H1 (cell line): ENCODE results near the gene CFAP54. TPM values are rescaled to one million over a fixed set of nuclear protein-coding genes. Genes with fewer than 3 reads are reported as not detected.

Experiments used
- CTCF ChIA-PET: fragments of 300-600 bp; sonication (Branson Sonifier 250); formaldehyde crosslinking; loops from one replicate; lab custom pipeline; 2021; ENCODE audit not compliant: partially characterized antibody; lab: Charles Lee
- POLR2A ChIA-PET: fragments of 300-600 bp; sonication (Branson Sonifier 250); formaldehyde crosslinking; loops from one replicate; lab custom pipeline; 2021; ENCODE audit warnings: inconsistent platforms; ENCODE audit not compliant: partially characterized antibody; lab: Charles Lee
- DNase-seq, 2 experiments: peaks; one replicate each; pipeline versions ENCODE4 v3.0.0 to v3.0.0-alpha.2; 2010 to 2022; ENCODE audit warnings: low spot score in 2 of 2, low read depth in 1 of 2, mixed read lengths in 1 of 2
- FAIRE-seq: peaks from 2 replicates; lab custom pipeline; 2011; peaks lifted over from hg19 to GRCh38; lab: Jason Lieb, UNC
- H2AFZ ChIP-seq: 2 replicates; pipeline ENCODE4 v1.8.1; 2012; ENCODE audit warnings: low read length, inconsistent platforms
- H2AK5ac ChIP-seq: 2 replicates; pipeline ENCODE4 v1.6.1; 2013; ENCODE audit warnings: low read depth, low read length
- H2BK120ac ChIP-seq: replicated peaks from 2 replicates; pipeline ENCODE3; 2013; ENCODE audit warnings: low read depth, low read length, inconsistent platforms
- H2BK12ac ChIP-seq: 2 replicates; pipeline ENCODE4 v1.6.1; 2013; ENCODE audit warnings: low read depth, low read length
- H2BK15ac ChIP-seq: 2 replicates; pipeline ENCODE4 v1.6.1; 2013; ENCODE audit warnings: low read length
- H2BK20ac ChIP-seq: 2 replicates; pipeline ENCODE4 v1.6.1; 2013; ENCODE audit warnings: low read length
- H2BK5ac ChIP-seq: 2 replicates; pipeline ENCODE4 v1.6.1; 2013; ENCODE audit warnings: low read depth, low read length
- H3K14ac ChIP-seq: 2 replicates; pipeline ENCODE4 v1.6.1; 2013; ENCODE audit warnings: inconsistent platforms; ENCODE audit not compliant: insufficient read length
- H3K18ac ChIP-seq: 2 replicates; pipeline ENCODE4 v1.6.1; 2013; ENCODE audit warnings: low read length; ENCODE audit errors: extremely low read depth
- H3K23ac ChIP-seq: 2 replicates; pipeline ENCODE4 v1.6.1; 2013; ENCODE audit warnings: inconsistent platforms; ENCODE audit not compliant: insufficient read length
- H3K23me2 ChIP-seq: 2 replicates; pipeline ENCODE4 v1.6.1; 2013; ENCODE audit warnings: low read depth, low read length
- H3K27ac ChIP-seq: 2 replicates; pipeline ENCODE4 v1.6.1; 2011; ENCODE audit warnings: low read depth, low read length, inconsistent platforms
- H3K27me3 ChIP-seq, 4 experiments: replicated peaks in 1 of 4; 1 replicate in 1 of 4; 2 replicates in 3 of 4; pipeline versions ENCODE4 v1.6.1 to v1.8.1; 2011 to 2013; ENCODE audit warnings: low read length in 3 of 4, mild to moderate bottlenecking in 3 of 4, inconsistent platforms in 2 of 4, mixed read lengths in 2 of 4, moderate library complexity in 1 of 4; ENCODE audit not compliant: control insufficient read depth in 3 of 4, insufficient read depth in 3 of 4; ENCODE audit errors: extremely low read depth in 1 of 4
- H3K36me3 ChIP-seq, 4 experiments: 2 replicates each; pipeline versions ENCODE4 v1.6.1 to v1.8.1; 2011 to 2013; ENCODE audit warnings: mild to moderate bottlenecking in 4 of 4, low read length in 3 of 4, moderate library complexity in 2 of 4, control low read depth in 1 of 4, inconsistent platforms in 1 of 4; ENCODE audit not compliant: insufficient read depth in 4 of 4, control insufficient read depth in 2 of 4
- H3K4ac ChIP-seq: replicated peaks from 2 replicates; pipeline ENCODE3; 2013; ENCODE audit warnings: low read length, low read depth, mixed read lengths, inconsistent platforms; ENCODE audit not compliant: insufficient read length
- H3K4me1 ChIP-seq, 4 experiments: replicated peaks in 1 of 4; 1 replicate in 1 of 4; 2 replicates in 3 of 4; pipeline versions ENCODE4 v1.6.1 to v1.8.1; 2011 to 2013; ENCODE audit warnings: low read length in 3 of 4, inconsistent platforms in 2 of 4, mixed read lengths in 1 of 4; ENCODE audit not compliant: insufficient read depth in 4 of 4, control insufficient read depth in 3 of 4
- H3K4me2 ChIP-seq, 2 experiments: 2 replicates each; pipeline versions ENCODE4 v1.6.1 to v1.8.1; 2011 to 2013; ENCODE audit warnings: low read depth in 2 of 2, low read length in 2 of 2, control low read depth in 1 of 2, inconsistent platforms in 1 of 2, mild to moderate bottlenecking in 1 of 2; ENCODE audit not compliant: insufficient read depth in 1 of 2
- H3K4me3 ChIP-seq, 4 experiments: fragments of 200-600, 300-600 bp in 1 of 4; sonication (generic), shearing (Covaris generic), sonication (Bioruptor Twin) in 1 of 4; 2 replicates each; pipeline versions ENCODE4 v1.5.1 to v1.8.1; 2011 to 2016; ENCODE audit warnings: low read length in 4 of 4, low read depth in 3 of 4, control low read depth in 2 of 4, inconsistent platforms in 2 of 4, mild to moderate bottlenecking in 2 of 4, mixed read lengths in 1 of 4, moderate library complexity in 1 of 4; ENCODE audit not compliant: insufficient read depth in 2 of 4; ENCODE audit errors: extremely low read depth in 1 of 4
- H3K56ac ChIP-seq: replicated peaks from 2 replicates; pipeline ENCODE3; 2013; ENCODE audit warnings: low read depth, mild to moderate bottlenecking, mixed read lengths, low read length, inconsistent platforms; ENCODE audit not compliant: insufficient read length
- H3K79me1 ChIP-seq: 2 replicates; pipeline ENCODE4 v1.6.1; 2013; ENCODE audit warnings: low read depth, low read length, control low read depth
- H3K79me2 ChIP-seq, 2 experiments: 2 replicates each; pipeline versions ENCODE4 v1.6.1 to v1.8.1; 2012 to 2013; ENCODE audit warnings: low read length in 2 of 2, mild to moderate bottlenecking in 2 of 2, inconsistent platforms in 1 of 2; ENCODE audit not compliant: insufficient read depth in 2 of 2, control insufficient read depth in 1 of 2
- H3K9ac ChIP-seq, 4 experiments: replicated peaks in 1 of 4; 1 replicate in 1 of 4; 2 replicates in 3 of 4; pipeline versions ENCODE4 v1.6.1 to v1.8.1; 2011 to 2013; ENCODE audit warnings: low read depth in 3 of 4, low read length in 3 of 4, control low read depth in 2 of 4, mild to moderate bottlenecking in 2 of 4, moderate library complexity in 2 of 4, inconsistent platforms in 1 of 4; ENCODE audit errors: extremely low read depth in 1 of 4
- H3K9me3 ChIP-seq, 2 experiments: 2 replicates each; pipeline versions ENCODE4 v1.6.1 to v1.8.1; 2012 to 2013; ENCODE audit warnings: mild to moderate bottlenecking in 2 of 2, moderate library complexity in 2 of 2, control low read depth in 1 of 2, inconsistent platforms in 1 of 2, low read depth in 1 of 2, low read length in 1 of 2, mixed read lengths in 1 of 2; ENCODE audit not compliant: insufficient read depth in 2 of 2
- H4K20me1 ChIP-seq, 2 experiments: replicated peaks in 1 of 2; 2 replicates each; pipeline versions ENCODE3 to v1.8.1; 2011 to 2013; ENCODE audit warnings: inconsistent platforms in 2 of 2, low read length in 2 of 2, mild to moderate bottlenecking in 1 of 2; ENCODE audit not compliant: insufficient read depth in 2 of 2, control insufficient read depth in 1 of 2
- H4K5ac ChIP-seq: 2 replicates; pipeline ENCODE4 v1.6.1; 2013; ENCODE audit warnings: low read length, low read depth, mixed read lengths, inconsistent platforms; ENCODE audit not compliant: insufficient read length
- H4K8ac ChIP-seq: 2 replicates; pipeline ENCODE4 v1.8.0; 2013; ENCODE audit warnings: mild to moderate bottlenecking, moderate library complexity, low read length, inconsistent platforms; ENCODE audit not compliant: insufficient read depth; ENCODE audit errors: extremely low read depth
- H4K91ac ChIP-seq: replicated peaks from 2 replicates; pipeline ENCODE3; 2013; ENCODE audit warnings: low read length, mixed read lengths, inconsistent platforms; ENCODE audit not compliant: insufficient read length
- BCL11A ChIP-seq, 2 experiments: IDR thresholded peaks; one replicate each; pipeline ENCODE4 v1.6.1; 2011; ENCODE audit warnings: low read depth in 2 of 2, low read length in 2 of 2, mild to moderate bottlenecking in 2 of 2
- CBX5 ChIP-seq: fragments of 300-800, 300-1000 bp; sonication (generic); IDR thresholded peaks from 2 replicates; pipeline ENCODE4 v1.7.1; 2016; ENCODE audit warnings: antibody characterized with exemption, low read length, low read depth
- FOSL1 ChIP-seq: IDR thresholded peaks from 2 replicates; pipeline ENCODE4 v1.6.1; 2011; ENCODE audit warnings: mild to moderate bottlenecking, low read depth, low read length, moderate library complexity; ENCODE audit not compliant: insufficient read depth
- POLR2A ChIP-seq, 2 experiments: IDR thresholded peaks; 1 replicate in 1 of 2; 2 replicates in 1 of 2; pipeline ENCODE4 v1.6.1; 2011; ENCODE audit warnings: low read depth in 2 of 2, low read length in 2 of 2, mild to moderate bottlenecking in 2 of 2; ENCODE audit errors: control extremely low read depth in 1 of 2
- POU5F1 ChIP-seq: IDR thresholded peaks from 2 replicates; pipeline ENCODE4 v1.6.1; 2011; ENCODE audit warnings: low read depth, mild to moderate bottlenecking, low read length, moderate library complexity
- RBBP5 ChIP-seq: IDR thresholded peaks from 2 replicates; pipeline ENCODE4 v1.7.1; 2012; ENCODE audit warnings: low read depth, mild to moderate bottlenecking, inconsistent platforms, low read length, moderate library complexity, borderline replicate concordance
- TBP ChIP-seq: IDR thresholded peaks from 2 replicates; pipeline ENCODE4 v1.6.1; 2011; ENCODE audit warnings: low read depth, low read length, improper control_type of control experiment
- TCF12 ChIP-seq: IDR thresholded peaks from 2 replicates; pipeline ENCODE4 v1.6.1; 2011; ENCODE audit warnings: low read depth, mild to moderate bottlenecking, low read length
- WGBS, 2 experiments: shearing (Covaris generic) in 1 of 2; methylation state at CpG; one replicate each; pipeline versions ENCODE4 v1.1.6 to v1.1.7; 2013 to 2015; ENCODE audit warnings: low lambda C conversion rate in 2 of 2, mixed read lengths in 2 of 2, inconsistent platforms in 1 of 2, low coverage in 1 of 2, missing lambda C conversion rate in 1 of 2; ENCODE audit not compliant: insufficient replicate concordance in 2 of 2, insufficient coverage in 1 of 2, insufficient read length in 1 of 2; ENCODE audit errors: extremely low coverage in 1 of 2, missing lambda C conversion rate in 1 of 2; 5-methylcytosine and 5-hydroxymethylcytosine counted together
- polyA plus RNA-seq, 7 experiments: library from polyadenylated mRNA; depleted of rRNA in 3 of 7; stranded (reverse) in 5 of 7; unstranded in 2 of 7; fragments of >200 nt in 5 of 7; fragments of 200-250 nt in 2 of 7; gene quantifications; 1 replicate in 5 of 7; 2 replicates in 1 of 7; 4 replicates in 1 of 7; pipeline versions ENCODE4 v1.2.1 to v1.2.3, GENCODE V29; 2011 to 2013; ENCODE audit warnings: missing spikeins in 2 of 7, mixed read lengths in 2 of 7
- total RNA-seq: library from RNA; stranded (reverse); fragmentation: NEBNext Ultra II Directional; extraction: Animal tissue kit (Norgen Biotek cat#: 25700); gene quantifications from 2 replicates; pipeline ENCODE4 v1.2.1, GENCODE V29; 2021

CFAP54 gene
- total and polyA plus RNA-seq, 2 of the 8 experiments (the other 6 are each of a cell fraction or from before 2014, with no cell fraction given): 0.17 to 0.33 TPM

DNA sequence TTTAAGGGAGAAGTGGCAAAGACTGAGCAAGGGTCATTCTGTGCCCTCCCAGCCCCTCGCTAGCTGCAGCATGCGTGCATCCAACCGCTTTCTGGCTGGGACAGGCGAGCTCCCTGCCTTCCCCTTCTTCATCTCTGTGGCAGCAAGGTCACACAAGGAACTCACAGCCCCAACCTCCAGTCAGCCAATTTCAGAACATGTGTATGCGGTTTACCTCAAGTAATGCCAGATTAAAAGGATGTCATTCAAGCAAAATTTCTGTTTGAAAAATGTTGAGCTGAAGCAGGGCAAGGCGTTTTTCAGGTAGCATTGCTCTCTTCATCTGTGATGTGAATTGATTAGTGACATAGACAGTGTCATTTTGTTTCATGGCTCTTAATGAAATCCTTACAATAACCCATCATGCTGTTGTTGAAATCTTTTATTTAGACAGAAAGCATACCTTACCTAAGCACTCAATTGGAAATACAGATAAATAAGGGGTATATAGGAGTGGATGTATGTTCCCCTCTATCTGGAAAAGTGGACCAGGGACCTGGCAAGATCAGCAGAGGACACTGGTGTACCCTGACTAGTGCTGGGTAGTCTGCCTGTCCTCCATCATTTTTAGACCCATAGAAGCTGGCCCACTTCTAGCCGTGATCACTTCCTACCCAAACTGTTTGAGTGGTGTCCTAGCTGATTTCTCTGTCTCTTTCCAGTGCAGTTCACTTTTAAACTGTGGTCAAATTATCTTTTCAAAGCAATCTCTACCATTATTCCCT, 334.9 kb downstream of the CFAP54 start:
- no peak overlapping the region for H3K56ac ChIP-seq
- no peak overlapping the region for H3K27ac ChIP-seq
- CTCF ChIA-PET: no interaction called here
- no peak overlapping the region for H4K8ac ChIP-seq
- no peaks in the 10 kb centered on the region for H3K36me3 ChIP-seq
- H2BK12ac ChIP-seq: no peak overlapping the region
- DNase-seq (no peak), FAIRE-seq (no peak)
- no peaks in the 10 kb centered on the region for H3K27me3 ChIP-seq
- no peak overlapping the region for H3K14ac ChIP-seq
- H3K23me2 ChIP-seq: no peaks in the 10 kb centered on the region
- H4K91ac ChIP-seq: no peak overlapping the region
- WGBS, 2 experiments: 82% methylated on average over 7 of the region's 7 CpGs; no CpG with 5 or more reads in 1 of the 2 experiments
- H4K20me1 ChIP-seq: no peaks in the 10 kb centered on the region
- no peaks in the 10 kb centered on the region for H3K79me2 ChIP-seq
- 0 out of 4 replicates have a peak, but pooled peaks cover 0 to 3% of the 10 kb centered on the region in 2 experiments for H3K9me3 ChIP-seq
- no peaks in the 10 kb centered on the region for H3K79me1 ChIP-seq
- no peak overlapping the region for H3K4me3 ChIP-seq
- no peak overlapping the region for H2BK15ac ChIP-seq
- no peak overlapping the region for H3K4ac ChIP-seq
- no peak overlapping the region for H3K4me2 ChIP-seq
- no peak overlapping the region for H2BK120ac ChIP-seq
- no peak overlapping the region for H2BK20ac ChIP-seq
- no peak overlapping the region for H4K5ac ChIP-seq
- 0 out of 7 replicates have a peak overlapping the region, but pooled peaks of 1 of the 4 experiments have one; percentile 11 for H3K9ac ChIP-seq
- H3K18ac ChIP-seq: no peak overlapping the region
- no peaks in the 10 kb centered on the region for H3K4me1 ChIP-seq
- POLR2A ChIA-PET: no interaction called here
- H2BK5ac ChIP-seq: no peak overlapping the region
- H3K23ac ChIP-seq: no peak overlapping the region
- H2AK5ac ChIP-seq: no peak overlapping the region
- peak overlapping the region; percentile 58; the same call in 1 of the 2 replicates for H2AFZ ChIP-seq
- no peak for TF ChIP-seq POLR2A (IDR thresholded peaks at IDR 0.05; ENCODE audit: control extremely low read depth in 1 of 2, low read depth in 2 of 2, low read length in 2 of 2)
- no peak for TF ChIP-seq BCL11A (IDR thresholded peaks at IDR 0.05; ENCODE audit: low read depth in 2 of 2, low read length in 2 of 2)
- no peak for TF ChIP-seq TBP
- TF ChIP-seq RBBP5: no peak
- TF ChIP-seq CBX5: no peak
- TF ChIP-seq POU5F1: no peak
- TF ChIP-seq TCF12: no peak
- TF ChIP-seq FOSL1: no peak
